Smooth muscle cell (in vitro differentiated cells): ENCODE measurements around the gene SFXN3. TPM values are rescaled to one million over a fixed set of nuclear protein-coding genes. Genes with fewer than 3 reads are reported as not detected.

Experiments
- DNase-seq: peaks from one replicate; lab custom pipeline; 2025; ENCODE audit not compliant: unreplicated experiment; lab: John Stamatoyannopoulos, UW
- H2AFZ ChIP-seq: fragments of 200-600 bp; sonication (generic); 2 replicates; pipeline ENCODE4 v1.6.0; 2016; ENCODE audit warnings: antibody characterized with exemption, low read depth, mild to moderate bottlenecking
- H3F3A ChIP-seq: fragments of 200-600 bp; sonication (generic); 2 replicates; pipeline ENCODE4 v1.6.0; 2017; ENCODE audit warnings: antibody characterized with exemption, low read depth
- H3K27ac ChIP-seq: fragments of 200-600 bp; sonication (generic); 2 replicates; pipeline ENCODE4 v1.5.1; 2016; ENCODE audit warnings: low read depth, mild to moderate bottlenecking
- H3K27me3 ChIP-seq: fragments of 200-600 bp; sonication (generic); 2 replicates; pipeline ENCODE4 v1.6.1; 2016; ENCODE audit warnings: low read depth, mild to moderate bottlenecking
- H3K36me3 ChIP-seq: fragments of 200-600 bp; sonication (generic); 2 replicates; pipeline ENCODE4 v1.5.1; 2016; ENCODE audit warnings: low read depth
- H3K4me1 ChIP-seq: fragments of 200-600 bp; sonication (generic); 2 replicates; pipeline ENCODE4 v1.5.1; 2016; ENCODE audit warnings: low read depth
- H3K4me2 ChIP-seq: fragments of 200-600 bp; sonication (generic); 2 replicates; pipeline ENCODE4 v1.6.0; 2016; ENCODE audit warnings: mild to moderate bottlenecking
- H3K4me3 ChIP-seq: fragments of 200-600 bp; sonication (generic); 2 replicates; pipeline ENCODE4 v1.5.1; 2016; ENCODE audit warnings: mild to moderate bottlenecking
- H3K79me2 ChIP-seq: fragments of 200-600 bp; sonication (generic); 2 replicates; pipeline ENCODE4 v1.6.0; 2016; ENCODE audit warnings: low read depth, mild to moderate bottlenecking
- H3K9ac ChIP-seq: fragments of 200-600 bp; sonication (generic); 2 replicates; pipeline ENCODE4 v1.6.0; 2016; ENCODE audit warnings: low read depth
- H3K9me3 ChIP-seq: fragments of 200-600 bp; sonication (generic); replicated peaks from 2 replicates; pipeline ENCODE4 v1.5.1; 2016; ENCODE audit warnings: low read depth
- H4K20me1 ChIP-seq: fragments of 200-600 bp; sonication (generic); 2 replicates; pipeline ENCODE4 v1.6.0; 2016; ENCODE audit warnings: low read depth
- WGBS: methylation state at CpG from one replicate; pipeline ENCODE4 v1.1.7; 2016; ENCODE audit warnings: low lambda C conversion rate; 5-methylcytosine and 5-hydroxymethylcytosine counted together
- polyA plus RNA-seq: library from polyadenylated mRNA; unstranded; fragments of >200 nt; fragmentation: Nextera tagmentation; extraction: Ambion mirVana; gene quantifications from 2 replicates; pipeline ENCODE4 v1.2.1, GENCODE V29; 2016
- total RNA-seq: library from RNA; depleted of rRNA; stranded (reverse); fragments of >200 nt; gene quantifications from 2 replicates; pipeline ENCODE4 v1.2.3, GENCODE V29; 2014
- TF ChIP-seq, protein P1 (sequence below): fragments of 200-600 bp; sonication (generic); IDR thresholded peaks from 2 replicates; pipeline ENCODE4 v1.5.1; 2017; ENCODE audit warnings: borderline replicate concordance, mild to moderate bottlenecking, antibody characterized with exemption; ENCODE audit not compliant: insufficient read depth, poor library complexity, severe bottlenecking

Gene SFXN3
- total and polyA plus RNA-seq, 2 experiments from 2014 or later, result 79.1 to 92.1 TPM

DNA sequence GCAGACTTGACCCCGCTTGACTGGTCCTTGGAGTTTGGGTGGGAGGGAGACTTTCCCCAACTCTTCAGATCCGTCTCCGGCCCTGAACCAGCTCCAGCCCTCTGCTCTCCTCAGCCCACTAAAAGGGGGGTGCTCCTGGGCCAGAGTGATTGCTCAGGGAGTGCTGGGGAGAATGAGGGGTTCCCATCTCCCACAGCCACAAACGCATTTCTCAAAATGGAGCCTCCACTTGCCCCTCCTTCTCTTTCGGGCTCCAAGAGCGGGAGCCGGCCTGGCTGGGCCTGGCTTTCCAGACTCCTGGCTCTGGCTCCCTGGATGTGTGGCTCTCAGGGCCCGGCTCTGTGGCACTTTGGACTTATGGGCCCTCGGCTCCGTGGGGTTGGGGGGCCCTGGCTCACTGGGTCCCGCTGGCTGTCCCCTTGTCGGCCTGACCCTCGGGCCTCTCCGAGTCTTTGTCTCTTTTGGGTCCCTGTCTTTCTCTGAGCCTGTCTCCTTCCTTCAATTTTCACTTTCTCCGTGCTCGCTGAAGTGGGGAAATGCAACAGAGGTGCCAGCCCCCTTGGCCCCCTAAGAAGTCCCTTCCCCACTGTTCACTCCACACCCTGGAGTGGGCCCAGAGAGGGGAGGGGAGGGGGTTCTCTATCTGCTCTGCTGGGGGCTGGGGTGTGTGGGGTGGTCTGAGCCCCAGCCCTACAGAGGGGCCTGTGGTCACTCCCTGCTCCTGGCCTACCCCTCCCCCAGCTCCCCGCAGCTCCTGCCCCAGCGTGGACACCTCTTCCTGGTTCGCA lies 30.7 kb upstream of the SFXN3 start:
- Histone ChIP-seq H3K79me2 (peaks cover 40% of the 10 kb centered on the region), H2AFZ (peak overlapping the region; percentile 52), H3K4me3 (peak overlapping the region; percentile 81), H3K4me1 (peaks cover 27% of the 10 kb centered on the region), H3K9ac (peak overlapping the region; percentile 92), H3K4me2 (peak overlapping the region; percentile 93), H3K27me3 (no peaks in the 10 kb centered on the region), H3K27ac (peak overlapping the region; percentile 97), H3F3A (peaks cover 15% of the 10 kb centered on the region), H4K20me1 (peaks cover 39% of the 10 kb centered on the region), H3K9me3 (no peaks in the 10 kb centered on the region), H3K36me3 (no peaks in the 10 kb centered on the region)
- WGBS, result 12% methylated on average over 17 of the region's 19 CpGs
- TF ChIP-seq, protein P1, sequence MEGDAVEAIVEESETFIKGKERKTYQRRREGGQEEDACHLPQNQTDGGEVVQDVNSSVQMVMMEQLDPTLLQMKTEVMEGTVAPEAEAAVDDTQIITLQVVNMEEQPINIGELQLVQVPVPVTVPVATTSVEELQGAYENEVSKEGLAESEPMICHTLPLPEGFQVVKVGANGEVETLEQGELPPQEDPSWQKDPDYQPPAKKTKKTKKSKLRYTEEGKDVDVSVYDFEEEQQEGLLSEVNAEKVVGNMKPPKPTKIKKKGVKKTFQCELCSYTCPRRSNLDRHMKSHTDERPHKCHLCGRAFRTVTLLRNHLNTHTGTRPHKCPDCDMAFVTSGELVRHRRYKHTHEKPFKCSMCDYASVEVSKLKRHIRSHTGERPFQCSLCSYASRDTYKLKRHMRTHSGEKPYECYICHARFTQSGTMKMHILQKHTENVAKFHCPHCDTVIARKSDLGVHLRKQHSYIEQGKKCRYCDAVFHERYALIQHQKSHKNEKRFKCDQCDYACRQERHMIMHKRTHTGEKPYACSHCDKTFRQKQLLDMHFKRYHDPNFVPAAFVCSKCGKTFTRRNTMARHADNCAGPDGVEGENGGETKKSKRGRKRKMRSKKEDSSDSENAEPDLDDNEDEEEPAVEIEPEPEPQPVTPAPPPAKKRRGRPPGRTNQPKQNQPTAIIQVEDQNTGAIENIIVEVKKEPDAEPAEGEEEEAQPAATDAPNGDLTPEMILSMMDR, result no peak
- DNase-seq, result peak; percentile 51

DNA sequence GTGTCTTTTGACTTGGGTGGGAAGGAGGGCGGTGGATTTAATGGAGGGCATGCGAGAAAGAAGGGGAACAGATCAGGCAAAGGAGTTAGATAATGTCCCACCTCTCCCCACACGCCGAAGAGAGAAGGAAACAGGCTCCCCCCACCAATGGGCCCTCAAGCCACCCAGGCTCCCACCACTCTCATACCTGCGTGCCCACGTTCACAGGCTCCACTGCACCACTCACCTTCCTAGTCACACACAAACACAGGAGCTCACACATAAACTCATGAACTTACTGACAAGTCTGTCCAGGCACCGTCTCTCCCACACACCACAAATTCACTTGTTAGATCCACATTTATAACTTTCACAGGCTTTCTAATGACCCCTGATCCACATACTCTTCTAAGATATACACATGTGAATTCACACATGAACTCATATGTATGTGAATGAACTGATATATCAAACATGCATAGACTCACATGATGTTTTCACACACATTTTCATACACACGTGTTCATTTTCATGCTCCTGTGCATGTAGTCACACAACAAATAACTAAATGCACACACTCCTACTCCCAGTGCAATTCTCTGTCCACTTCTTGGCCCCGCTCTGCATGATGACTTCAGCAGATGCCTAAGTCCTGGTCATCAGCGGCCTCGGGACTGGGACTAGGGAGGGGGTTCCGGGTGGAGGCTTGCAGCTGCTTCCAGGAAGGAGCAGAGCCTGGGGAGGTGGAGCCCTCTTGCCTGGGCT lies 29.9 kb upstream of the SFXN3 start:
- DNase-seq, result peak; percentile 40
- Histone ChIP-seq H3K27ac (peak overlapping the region; percentile 97), H3F3A (peaks cover 14% of the 10 kb centered on the region), H4K20me1 (peaks cover 45% of the 10 kb centered on the region), H3K9me3 (no peaks in the 10 kb centered on the region), H3K79me2 (peaks cover 40% of the 10 kb centered on the region), H3K9ac (peak overlapping the region; percentile 92), H3K4me2 (peak overlapping the region; percentile 93), H2AFZ (no peak overlapping the region), H3K4me1 (peaks cover 27% of the 10 kb centered on the region), H3K36me3 (no peaks in the 10 kb centered on the region), H3K4me3 (peak overlapping the region; percentile 81), H3K27me3 (no peaks in the 10 kb centered on the region)
- TF ChIP-seq, protein P1, result no peak
- 42% methylated on average over 11 of the region's 12 CpGs for WGBS

GRCh38 chr10:101001659-101002035 lies 29.4 kb upstream of the SFXN3 start:
- Histone ChIP-seq H3K36me3 (no peaks in the 10 kb centered on the region), H3K4me3 (peak overlapping the region; percentile 81), H3F3A (peaks cover 9% of the 10 kb centered on the region), H4K20me1 (peaks cover 49% of the 10 kb centered on the region), H3K79me2 (peaks cover 40% of the 10 kb centered on the region), H3K4me2 (peak overlapping the region; percentile 93), H3K27me3 (no peaks in the 10 kb centered on the region), H3K9ac (peak overlapping the region; percentile 92), H3K9me3 (no peaks in the 10 kb centered on the region), H3K4me1 (peaks cover 23% of the 10 kb centered on the region), H2AFZ (no peak overlapping the region), H3K27ac (peak overlapping the region; percentile 97)
- WGBS, result 88% methylated on average over 5 of the region's 5 CpGs
- DNase-seq, result no peak
- TF ChIP-seq, protein P1, result no peak
